Effector memory CD4-positive, alpha-beta T cell (primary cell): ENCODE results near the gene NOL4.

ENCODE experiments used
- DNase-seq, 3 donors: peaks; one replicate each; pipeline ENCODE4 v3.0.0-alpha.2; 2020
- H3K27ac ChIP-seq: 2 replicates; pipeline ENCODE4 v1.7.0; 2013; ENCODE audit warnings: mild to moderate bottlenecking, low read length, moderate library complexity; ENCODE audit not compliant: insufficient read depth, poor library complexity, severe bottlenecking
- H3K27me3 ChIP-seq: replicated peaks from 2 replicates; pipeline ENCODE4 v1.7.0; 2013; ENCODE audit warnings: mild to moderate bottlenecking, low read length; ENCODE audit not compliant: insufficient read depth, control insufficient read depth, poor library complexity, severe bottlenecking
- H3K36me3 ChIP-seq: 2 replicates; pipeline ENCODE4 v1.7.0; 2013; ENCODE audit warnings: mild to moderate bottlenecking, low read length, moderate library complexity; ENCODE audit not compliant: control insufficient read depth, insufficient read depth
- H3K4me1 ChIP-seq: 2 replicates; pipeline ENCODE4 v1.7.0; 2013; ENCODE audit warnings: low read length, mild to moderate bottlenecking; ENCODE audit not compliant: control insufficient read depth, insufficient read depth, poor library complexity, severe bottlenecking
- H3K4me3 ChIP-seq: 2 replicates; pipeline ENCODE4 v1.7.0; 2013; ENCODE audit warnings: low read length, low read depth, mild to moderate bottlenecking; ENCODE audit not compliant: insufficient read depth, poor library complexity, severe bottlenecking
- H3K9me3 ChIP-seq: 2 replicates; pipeline ENCODE4 v1.7.0; 2013; ENCODE audit warnings: mild to moderate bottlenecking, low read length, moderate library complexity; ENCODE audit not compliant: control insufficient read depth

Gene NOL4

GRCh38 chr18:34223893-34224422 is 755 bp downstream of the NOL4 start:
- Histone ChIP-seq H3K27ac (no peak overlapping the region), H3K9me3 (no peaks in the 10 kb centered on the region), H3K27me3 (no peaks in the 10 kb centered on the region), H3K4me3 (no peak overlapping the region), H3K36me3 (no peaks in the 10 kb centered on the region), H3K4me1 (no peaks in the 10 kb centered on the region)
- no peak for DNase-seq

- Histone ChIP-seq H3K27ac (no peak overlapping the region), H3K4me3 (no peak overlapping the region)
Measured at GRCh38 chr18:34223164-34223892, 1.4 kb downstream of the NOL4 start.

GRCh38 chr18:34222307-34223163 is 2.2 kb downstream of the NOL4 start:
- Histone ChIP-seq H3K4me1 (no peaks in the 10 kb centered on the region), H3K9me3 (no peaks in the 10 kb centered on the region), H3K27ac (no peak overlapping the region), H3K27me3 (no peaks in the 10 kb centered on the region), H3K36me3 (no peaks in the 10 kb centered on the region), H3K4me3 (no peak overlapping the region)
- DNase-seq = no peak

More at GRCh38 chr18:34223164-34223892, 1.4 kb downstream of the NOL4 start:
- no peak for DNase-seq
- Histone ChIP-seq H3K27me3 (no peaks in the 10 kb centered on the region), H3K9me3 (no peaks in the 10 kb centered on the region), H3K36me3 (no peaks in the 10 kb centered on the region), H3K4me1 (no peaks in the 10 kb centered on the region)

GRCh38 chr18:34221971-34222306 is 2.8 kb downstream of the NOL4 start:
- Histone ChIP-seq H3K27ac (no peak overlapping the region), H3K9me3 (no peaks in the 10 kb centered on the region), H3K27me3 (no peaks in the 10 kb centered on the region), H3K4me1 (no peaks in the 10 kb centered on the region), H3K36me3 (no peaks in the 10 kb centered on the region), H3K4me3 (no peak overlapping the region)
- DNase-seq = no peak

- Histone ChIP-seq H3K4me3 (no peak overlapping the region), H3K4me1 (no peaks in the 10 kb centered on the region), H3K9me3 (no peaks in the 10 kb centered on the region), H3K27me3 (no peaks in the 10 kb centered on the region), H3K36me3 (no peaks in the 10 kb centered on the region), H3K27ac (no peak overlapping the region)
- no peak for DNase-seq
Measured at GRCh38 chr18:34220081-34220815, 4.5 kb downstream of the NOL4 start.

- Histone ChIP-seq H3K36me3 (no peaks in the 10 kb centered on the region), H3K4me3 (no peak overlapping the region), H3K4me1 (no peaks in the 10 kb centered on the region), H3K27ac (no peak overlapping the region), H3K27me3 (no peaks in the 10 kb centered on the region), H3K9me3 (no peaks in the 10 kb centered on the region)
- no peak for DNase-seq
Measured at GRCh38 chr18:34219651-34220050, 5.1 kb downstream of the NOL4 start.

GRCh38 chr18:34212511-34212910 is 12.2 kb downstream of the NOL4 start:
- no peaks in the 10 kb centered on the region for H3K4me1 ChIP-seq
- DNase-seq = no peak
- H3K27ac ChIP-seq = no peak overlapping the region
- no peak overlapping the region for H3K4me3 ChIP-seq
- H3K36me3 ChIP-seq = no peaks in the 10 kb centered on the region
- H3K27me3 ChIP-seq = no peaks in the 10 kb centered on the region
- no peaks in the 10 kb centered on the region for H3K9me3 ChIP-seq

- DNase-seq = no peak
- no peaks in the 10 kb centered on the region for H3K36me3 ChIP-seq
- H3K9me3 ChIP-seq = no peaks in the 10 kb centered on the region
- H3K4me3 ChIP-seq = no peak overlapping the region
- no peaks in the 10 kb centered on the region for H3K27me3 ChIP-seq
- H3K4me1 ChIP-seq = no peaks in the 10 kb centered on the region
- H3K27ac ChIP-seq = no peak overlapping the region
Measured at GRCh38 chr18:34207344-34207851, 17.3 kb downstream of the NOL4 start.

GRCh38 chr18:34203866-34204265 is 20.8 kb downstream of the NOL4 start:
- Histone ChIP-seq H3K4me3 (no peak overlapping the region), H3K36me3 (no peaks in the 10 kb centered on the region), H3K4me1 (no peaks in the 10 kb centered on the region), H3K27ac (no peak overlapping the region), H3K27me3 (no peaks in the 10 kb centered on the region), H3K9me3 (no peaks in the 10 kb centered on the region)
- DNase-seq = no peak
